Endodermal cell (in vitro differentiated cells): ENCODE data around the gene ZNF710. TPM values are rescaled to one million over a fixed set of nuclear protein-coding genes. Genes with fewer than 3 reads are reported as not detected.

ENCODE experiments used
- DNase-seq: peaks from one replicate; pipeline ENCODE4 v3.0.0-alpha.2; 2017
- H3K27ac ChIP-seq: 2 replicates; pipeline ENCODE4 v1.5.1; 2013; ENCODE audit warnings: mild to moderate bottlenecking, low read depth, low read length, moderate library complexity
- H3K27me3 ChIP-seq: 2 replicates; pipeline ENCODE4 v1.6.1; 2013; ENCODE audit warnings: mild to moderate bottlenecking, low read length, moderate library complexity; ENCODE audit not compliant: insufficient read depth, control insufficient read depth, poor library complexity, severe bottlenecking
- H3K36me3 ChIP-seq: 2 replicates; pipeline ENCODE4 v1.7.0; 2013; ENCODE audit warnings: mild to moderate bottlenecking, low read length, moderate library complexity; ENCODE audit not compliant: control insufficient read depth, insufficient read depth
- H3K4me1 ChIP-seq: one replicate; pipeline ENCODE4 v1.7.0; 2013; ENCODE audit warnings: low read length; ENCODE audit not compliant: control insufficient read depth, insufficient read depth
- H3K4me3 ChIP-seq: 2 replicates; pipeline ENCODE4 v1.5.1; 2013; ENCODE audit warnings: mild to moderate bottlenecking, low read length, moderate library complexity
- H3K9ac ChIP-seq: 2 replicates; pipeline ENCODE4 v1.6.1; 2013; ENCODE audit warnings: mild to moderate bottlenecking, low read length, moderate library complexity; ENCODE audit not compliant: poor library complexity, severe bottlenecking; ENCODE audit errors: extremely low read depth
- H3K9me3 ChIP-seq: 2 replicates; pipeline ENCODE4 v1.6.1; 2013; ENCODE audit warnings: mild to moderate bottlenecking, low read length, moderate library complexity; ENCODE audit not compliant: control insufficient read depth
- H3K27ac Mint-ChIP-seq: 2 replicates; pipeline ENCODE4 v1.8.0; 2020; ENCODE audit warnings: mixed read lengths
- H3K27me3 Mint-ChIP-seq: 2 replicates; pipeline ENCODE4 v1.8.0; 2021; ENCODE audit warnings: mild to moderate bottlenecking, mixed read lengths; ENCODE audit not compliant: insufficient read depth
- H3K36me3 Mint-ChIP-seq: 2 replicates; pipeline ENCODE4 v1.8.0; 2020; ENCODE audit warnings: low read depth, mixed read lengths
- H3K4me1 Mint-ChIP-seq: 2 replicates; pipeline ENCODE4 v1.8.0; 2020; ENCODE audit warnings: mixed read lengths
- H3K4me3 Mint-ChIP-seq: 2 replicates; pipeline ENCODE4 v1.8.0; 2020; ENCODE audit warnings: mild to moderate bottlenecking, moderate library complexity, mixed read lengths
- H3K9me3 Mint-ChIP-seq: 2 replicates; pipeline ENCODE4 v1.8.0; 2020; ENCODE audit warnings: mild to moderate bottlenecking, mixed read lengths
- WGBS, 2 experiments: methylation state at CpG; one replicate each; pipeline versions ENCODE4 v1.1.5 to v1.1.7; 2013; ENCODE audit warnings: missing lambda C conversion rate in 2 of 2, mixed read lengths in 1 of 2; ENCODE audit not compliant: insufficient coverage in 1 of 2, insufficient read length in 1 of 2; 5-methylcytosine and 5-hydroxymethylcytosine counted together
- total RNA-seq, 2 donors: library from RNA; stranded (reverse); fragmentation: NEBNext Ultra II Directional in 1 of 2; extraction: Animal tissue kit (Norgen Biotek cat#: 25700) in 1 of 2; gene quantifications; 2 replicates in 1 of 2; 3 replicates in 1 of 2; pipeline ENCODE4 v1.2.1, GENCODE V29; 2021
- TF ChIP-seq, protein P1 (sequence below): fragments of 200-600 bp; sonication (generic); conservative IDR thresholded peaks from 2 replicates; pipeline ENCODE4 v1.5.0; 2021; ENCODE audit warnings: antibody characterized with exemption, mild to moderate bottlenecking

Gene ZNF710
- total RNA-seq, 2 donors from 2014 or later: 31.8 to 39.1 TPM

DNA sequence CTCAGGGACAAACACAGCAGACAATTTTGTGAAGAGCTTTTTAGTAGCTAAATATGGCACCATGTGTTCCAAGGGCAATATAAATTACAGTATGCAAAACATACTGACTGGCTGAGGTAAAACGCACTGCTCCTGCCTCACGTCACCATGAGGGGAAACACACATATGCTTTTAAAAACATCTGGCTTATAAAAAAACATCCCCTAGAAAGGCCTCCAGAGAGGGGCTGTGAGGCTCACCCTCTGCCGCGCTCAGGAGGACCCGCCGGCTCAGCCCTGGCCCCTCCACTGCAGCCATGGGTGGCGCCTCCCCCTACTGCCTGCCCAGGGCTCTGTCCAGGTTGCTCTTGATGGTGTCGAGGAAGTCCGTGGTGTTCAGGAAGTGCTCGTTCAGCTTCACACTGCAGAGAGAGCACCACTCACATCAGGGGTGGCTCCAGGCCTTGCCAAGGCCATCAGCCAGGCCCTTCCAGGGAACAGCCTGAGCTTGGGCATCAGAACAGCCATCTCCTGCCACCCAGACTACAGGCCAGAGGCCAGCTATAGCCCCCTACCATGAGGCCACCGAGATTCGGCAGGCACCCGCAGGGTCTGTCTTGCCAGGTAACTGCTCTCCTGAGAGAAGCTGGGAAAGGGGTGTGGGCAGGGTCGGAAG lies 83.0 kb downstream of the ZNF710 start:
- Mint-ChIP-seq H3K4me1 (no peaks in the 10 kb centered on the region), H3K27me3 (no peaks in the 10 kb centered on the region), H3K4me3 (no peak overlapping the region), H3K27ac (no peak overlapping the region), H3K9me3 (no peaks in the 10 kb centered on the region), H3K36me3 (peaks cover 13% of the 10 kb centered on the region)
- Histone ChIP-seq H3K36me3 (peaks cover 1% of the 10 kb centered on the region), H3K9me3 (no peaks in the 10 kb centered on the region), H3K27ac (no peak overlapping the region), H3K27me3 (no peaks in the 10 kb centered on the region), H3K9ac (no peak overlapping the region), H3K4me1 (no peaks in the 10 kb centered on the region), H3K4me3 (no peak overlapping the region)
- no peak for DNase-seq
- TF ChIP-seq, protein P1, sequence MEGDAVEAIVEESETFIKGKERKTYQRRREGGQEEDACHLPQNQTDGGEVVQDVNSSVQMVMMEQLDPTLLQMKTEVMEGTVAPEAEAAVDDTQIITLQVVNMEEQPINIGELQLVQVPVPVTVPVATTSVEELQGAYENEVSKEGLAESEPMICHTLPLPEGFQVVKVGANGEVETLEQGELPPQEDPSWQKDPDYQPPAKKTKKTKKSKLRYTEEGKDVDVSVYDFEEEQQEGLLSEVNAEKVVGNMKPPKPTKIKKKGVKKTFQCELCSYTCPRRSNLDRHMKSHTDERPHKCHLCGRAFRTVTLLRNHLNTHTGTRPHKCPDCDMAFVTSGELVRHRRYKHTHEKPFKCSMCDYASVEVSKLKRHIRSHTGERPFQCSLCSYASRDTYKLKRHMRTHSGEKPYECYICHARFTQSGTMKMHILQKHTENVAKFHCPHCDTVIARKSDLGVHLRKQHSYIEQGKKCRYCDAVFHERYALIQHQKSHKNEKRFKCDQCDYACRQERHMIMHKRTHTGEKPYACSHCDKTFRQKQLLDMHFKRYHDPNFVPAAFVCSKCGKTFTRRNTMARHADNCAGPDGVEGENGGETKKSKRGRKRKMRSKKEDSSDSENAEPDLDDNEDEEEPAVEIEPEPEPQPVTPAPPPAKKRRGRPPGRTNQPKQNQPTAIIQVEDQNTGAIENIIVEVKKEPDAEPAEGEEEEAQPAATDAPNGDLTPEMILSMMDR: no peak
- 90 to 97% methylated on average over 2 to 14 of the region's 14 CpGs for WGBS, 2 experiments

DNA sequence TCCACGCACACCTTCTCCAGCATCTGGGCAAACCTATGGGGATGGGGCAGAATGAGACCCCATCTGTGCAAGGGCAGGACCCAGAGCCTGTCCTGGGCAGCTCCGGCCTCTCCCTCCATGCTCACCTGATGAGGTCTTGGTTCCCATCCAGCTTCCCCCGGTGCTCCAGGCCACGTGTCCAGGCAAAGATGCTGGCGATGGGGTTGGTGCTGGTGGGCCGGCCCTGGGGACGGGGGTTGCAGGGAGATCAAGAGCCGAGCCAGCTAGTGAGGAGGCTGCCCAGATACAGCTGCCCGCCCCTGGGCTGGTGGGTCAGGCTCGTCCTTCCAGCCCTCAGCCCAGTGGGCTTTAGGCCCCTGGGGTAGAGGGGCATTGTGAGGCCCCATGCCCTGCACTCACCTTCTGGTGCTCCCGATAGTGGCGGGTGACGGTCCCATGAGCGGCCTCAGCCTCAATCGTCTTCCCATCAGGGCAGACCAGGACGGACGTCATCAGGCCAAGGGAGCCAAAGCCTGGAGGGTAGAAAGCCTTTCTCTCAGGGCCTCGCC lies 83.8 kb downstream of the ZNF710 start:
- Histone ChIP-seq H3K27me3 (no peaks in the 10 kb centered on the region), H3K27ac (no peak overlapping the region), H3K36me3 (no peaks in the 10 kb centered on the region), H3K9me3 (no peaks in the 10 kb centered on the region), H3K9ac (no peak overlapping the region), H3K4me3 (no peak overlapping the region), H3K4me1 (no peaks in the 10 kb centered on the region)
- Mint-ChIP-seq H3K4me1 (no peaks in the 10 kb centered on the region), H3K27ac (no peak overlapping the region), H3K9me3 (no peaks in the 10 kb centered on the region), H3K4me3 (no peak overlapping the region), H3K36me3 (peaks cover 11% of the 10 kb centered on the region), H3K27me3 (no peaks in the 10 kb centered on the region)
- 95 to 97% methylated on average over 8 to 18 of the region's 18 CpGs for WGBS, 2 experiments
- TF ChIP-seq, protein P1: no peak
- no peak for DNase-seq

DNA sequence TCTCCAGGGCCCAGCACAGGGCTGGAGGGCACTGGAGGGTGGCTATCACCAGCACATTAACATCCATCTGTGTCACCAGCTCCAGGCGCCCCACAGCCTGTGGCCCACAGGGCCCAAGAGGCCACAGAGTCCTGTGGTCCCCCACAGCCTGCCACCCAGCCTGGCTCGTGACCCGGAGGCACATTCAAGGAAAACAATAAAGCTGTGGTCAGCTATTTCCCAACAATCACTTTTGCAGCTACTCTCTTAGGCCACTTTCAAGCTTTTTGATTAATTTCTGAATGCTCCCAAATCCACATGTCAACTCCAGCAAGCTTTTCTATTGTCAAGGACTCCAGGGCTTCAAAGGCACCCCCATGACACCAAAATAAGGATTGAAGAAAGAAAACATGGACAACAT lies 84.4 kb downstream of the ZNF710 start:
- no peak overlapping the region for H3K4me3 ChIP-seq
- H3K9me3 Mint-ChIP-seq: no peaks in the 10 kb centered on the region
- DNase-seq: no peak
- H3K4me3 Mint-ChIP-seq: no peak overlapping the region
- no peak overlapping the region for H3K27ac Mint-ChIP-seq
- no peak overlapping the region for H3K9ac ChIP-seq
- peaks cover 2% of the 10 kb centered on the region for H3K27me3 Mint-ChIP-seq
- no peak overlapping the region for H3K27ac ChIP-seq
- H3K36me3 ChIP-seq: no peaks in the 10 kb centered on the region
- TF ChIP-seq, protein P1: no peak
- no peaks in the 10 kb centered on the region for H3K4me1 Mint-ChIP-seq
- 89 to 92% methylated on average over 3 of the region's 3 CpGs for WGBS, 2 experiments
- peaks cover 11% of the 10 kb centered on the region for H3K36me3 Mint-ChIP-seq
- H3K4me1 ChIP-seq: no peaks in the 10 kb centered on the region
- no peaks in the 10 kb centered on the region for H3K9me3 ChIP-seq
- H3K27me3 ChIP-seq: no peaks in the 10 kb centered on the region
